Activated CD8-positive, alpha-beta T cell treated with anti-CD3 and anti-CD28 coated beads for 36 hours (primary cell): ENCODE measurements around the gene YEATS4. TPM values are rescaled to one million over a fixed set of nuclear protein-coding genes. Genes with fewer than 3 reads are reported as not detected.

ENCODE experiments used
- ATAC-seq: fragments of 200-7000 bp; cut with Tn5 transposase; one replicate; pipeline ENCODE4 v1.10.0; 2021; ENCODE audit warnings: mild to moderate bottlenecking, moderate library complexity
- CTCF ChIA-PET: fragments of 350-600 bp; sonication (Branson Sonifier 250); formaldehyde crosslinking; loops from one replicate; lab custom pipeline; 2021; ENCODE audit warnings: antibody characterized with exemption; lab: Charles Lee
- POLR2A ChIA-PET: fragments of 350-600 bp; sonication (Branson Sonifier 250); formaldehyde crosslinking; loops from one replicate; lab custom pipeline; 2021; ENCODE audit warnings: antibody characterized with exemption; lab: Charles Lee
- DNase-seq: peaks from one replicate; pipeline ENCODE4 v3.0.0-alpha.2; 2020
- H3K27ac Mint-ChIP-seq: one replicate; pipeline ENCODE4 v1.8.0; 2021; ENCODE audit warnings: mild to moderate bottlenecking, mixed read lengths
- H3K27me3 Mint-ChIP-seq: one replicate; pipeline ENCODE4 v1.8.0; 2021; ENCODE audit warnings: mixed read lengths
- H3K36me3 Mint-ChIP-seq: one replicate; pipeline ENCODE4 v1.8.0; 2021; ENCODE audit warnings: low read depth, mixed read lengths
- H3K4me1 Mint-ChIP-seq: one replicate; pipeline ENCODE4 v1.8.0; 2021; ENCODE audit warnings: low read depth, mixed read lengths
- H3K4me3 Mint-ChIP-seq: one replicate; pipeline ENCODE4 v1.8.0; 2021; ENCODE audit warnings: mild to moderate bottlenecking, moderate library complexity, mixed read lengths
- H3K9me3 Mint-ChIP-seq: one replicate; pipeline ENCODE4 v1.8.0; 2021; ENCODE audit warnings: mixed read lengths
- intact Hi-C: fragments of 100-400 bp; cut with micrococcal nuclease; formaldehyde crosslinking; loops from one replicate; pipeline ENCODE4 v1.10.0; 2022
- total RNA-seq, 2 experiments: library from RNA; stranded (reverse); gene quantifications; one replicate each; pipeline ENCODE4 v1.2.3, GENCODE V29; 2021
- TF ChIP-seq, protein P1 (sequence below): fragments of 200-600 bp; IDR thresholded peaks from one replicate; pipeline ENCODE4 v1.8.0; 2022; ENCODE audit warnings: antibody characterized with exemption, mild to moderate bottlenecking

The YEATS4 gene
- total RNA-seq, 2 experiments from 2014 or later: 54.0 to 60.9 TPM

GRCh38 chr12:69355363-69356028, 4.0 kb upstream of the YEATS4 start:
- peaks cover 3% of the 10 kb centered on the region for H3K27me3 Mint-ChIP-seq
- ATAC-seq (no peak), DNase-seq (no peak)
- no peak overlapping the region for H3K4me3 Mint-ChIP-seq
- intact Hi-C loops: loop anchor here (2.0 to 10.0 kb wide), 4 partner anchors 201 to 283 kb away; no protein-coding TSS in a partner anchor
- H3K36me3 Mint-ChIP-seq: peaks cover 5% of the 10 kb centered on the region
- no peak overlapping the region for H3K27ac Mint-ChIP-seq
- TF ChIP-seq, protein P1, sequence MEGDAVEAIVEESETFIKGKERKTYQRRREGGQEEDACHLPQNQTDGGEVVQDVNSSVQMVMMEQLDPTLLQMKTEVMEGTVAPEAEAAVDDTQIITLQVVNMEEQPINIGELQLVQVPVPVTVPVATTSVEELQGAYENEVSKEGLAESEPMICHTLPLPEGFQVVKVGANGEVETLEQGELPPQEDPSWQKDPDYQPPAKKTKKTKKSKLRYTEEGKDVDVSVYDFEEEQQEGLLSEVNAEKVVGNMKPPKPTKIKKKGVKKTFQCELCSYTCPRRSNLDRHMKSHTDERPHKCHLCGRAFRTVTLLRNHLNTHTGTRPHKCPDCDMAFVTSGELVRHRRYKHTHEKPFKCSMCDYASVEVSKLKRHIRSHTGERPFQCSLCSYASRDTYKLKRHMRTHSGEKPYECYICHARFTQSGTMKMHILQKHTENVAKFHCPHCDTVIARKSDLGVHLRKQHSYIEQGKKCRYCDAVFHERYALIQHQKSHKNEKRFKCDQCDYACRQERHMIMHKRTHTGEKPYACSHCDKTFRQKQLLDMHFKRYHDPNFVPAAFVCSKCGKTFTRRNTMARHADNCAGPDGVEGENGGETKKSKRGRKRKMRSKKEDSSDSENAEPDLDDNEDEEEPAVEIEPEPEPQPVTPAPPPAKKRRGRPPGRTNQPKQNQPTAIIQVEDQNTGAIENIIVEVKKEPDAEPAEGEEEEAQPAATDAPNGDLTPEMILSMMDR: no peak
- H3K4me1 Mint-ChIP-seq: peaks cover 16% of the 10 kb centered on the region
- H3K9me3 Mint-ChIP-seq: no peaks in the 10 kb centered on the region
- ChIA-PET POLR2A (no interaction called here), CTCF (interaction anchor here (3.7 kb wide), 2 partner anchors 23 to 216 kb away, joined by 39 to 81 read pairs; no protein-coding TSS in a partner anchor)

GRCh38 chr12:69360348-69360672, 767 bp downstream of the YEATS4 start:
- POLR2A ChIA-PET: interaction anchor here (0.8 to 2.0 kb wide), 4 partner anchors 10 to 30 kb away, joined by 3 to 10 read pairs (median 4); no protein-coding TSS in a partner anchor
- no peak for ATAC-seq
- intact Hi-C loops: no loop called here
- H3K27me3 Mint-ChIP-seq: no peaks in the 10 kb centered on the region
- CTCF ChIA-PET: no interaction called here
- no peaks in the 10 kb centered on the region for H3K9me3 Mint-ChIP-seq
- DNase-seq: no peak
- peak overlapping the region; percentile 77 for H3K4me3 Mint-ChIP-seq
- H3K36me3 Mint-ChIP-seq: peaks cover 21% of the 10 kb centered on the region
- peak overlapping the region; percentile 96 for H3K27ac Mint-ChIP-seq
- H3K4me1 Mint-ChIP-seq: peaks cover 23% of the 10 kb centered on the region
- TF ChIP-seq, protein P1: no peak

DNA sequence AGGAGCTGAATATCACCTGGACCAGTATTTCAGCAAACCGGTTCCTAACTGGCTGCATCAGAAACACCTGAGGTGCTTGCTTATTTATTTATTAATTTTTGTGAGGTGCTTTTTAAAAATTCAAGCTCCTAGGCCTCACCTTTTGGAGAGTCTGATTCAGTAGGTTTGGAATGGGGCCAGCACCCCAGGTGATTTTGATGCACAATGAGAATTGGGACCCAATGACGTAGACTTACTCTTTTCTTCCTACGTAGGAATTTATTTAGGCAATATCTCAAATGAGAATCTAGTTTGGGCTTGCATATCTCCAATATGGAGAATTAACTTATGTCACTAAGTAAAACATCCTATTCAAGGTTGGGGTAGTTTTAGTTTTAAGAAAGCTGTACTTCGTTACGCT, 7.3 kb downstream of the YEATS4 start:
- Mint-ChIP-seq H3K9me3 (no peaks in the 10 kb centered on the region), H3K27ac (no peak overlapping the region), H3K36me3 (peaks cover 45% of the 10 kb centered on the region), H3K27me3 (no peaks in the 10 kb centered on the region), H3K4me3 (no peak overlapping the region), H3K4me1 (peaks cover 23% of the 10 kb centered on the region)
- ChIA-PET POLR2A (interaction anchor here (0.8 kb wide), 1 partner anchor 104 kb away, joined by 3 read pairs; the partner anchor contains the start of gene FRS2), CTCF (interaction anchor here (1.4 to 1.8 kb wide), 3 partner anchors 10 to 268 kb away, joined by 3 to 6 read pairs (median 4); no protein-coding TSS in a partner anchor)
- DNase-seq (no peak), ATAC-seq (no peak)
- intact Hi-C loops: no loop called here
- TF ChIP-seq, protein P1: no peak

- Mint-ChIP-seq H3K9me3 (no peaks in the 10 kb centered on the region), H3K4me3 (no peak overlapping the region), H3K27me3 (no peaks in the 10 kb centered on the region), H3K36me3 (peaks cover 53% of the 10 kb centered on the region), H3K27ac (peak overlapping the region; percentile 47), H3K4me1 (peaks cover 23% of the 10 kb centered on the region)
- DNase-seq (no peak), ATAC-seq (no peak)
- ChIA-PET CTCF (interaction anchor here (1.0 kb wide), 1 partner anchor 10 kb away, joined by 3 read pairs; no protein-coding TSS in a partner anchor), POLR2A (interaction anchor here (0.6 kb wide), 1 partner anchor 36 kb away, joined by 3 read pairs; no protein-coding TSS in a partner anchor)
- TF ChIP-seq, protein P1: no peak
- intact Hi-C loops: no loop called here
Observed at GRCh38 chr12:69368171-69368570, 8.6 kb downstream of the YEATS4 start.

DNA sequence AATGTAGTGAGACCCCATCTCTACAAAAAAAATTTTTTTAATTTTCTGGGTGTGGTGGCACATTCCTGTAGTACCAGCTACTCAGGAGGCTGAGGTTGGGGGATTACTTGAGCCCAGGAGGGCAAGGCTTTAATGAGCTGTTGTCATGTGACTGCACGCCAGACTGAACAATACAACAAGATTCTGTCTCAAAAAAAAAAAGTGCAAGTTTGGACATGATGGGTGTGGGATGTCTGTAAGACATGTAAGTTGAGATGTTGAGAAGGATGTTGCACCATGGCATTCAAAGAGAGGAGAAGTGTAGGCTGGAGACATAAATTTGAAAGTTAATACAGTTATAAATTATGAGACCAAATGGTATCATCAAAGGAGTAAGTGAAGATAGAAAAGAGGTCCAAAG, 23.5 kb downstream of the YEATS4 start:
- Mint-ChIP-seq H3K9me3 (no peaks in the 10 kb centered on the region), H3K4me1 (peaks cover 3% of the 10 kb centered on the region), H3K27ac (no peak overlapping the region), H3K27me3 (no peaks in the 10 kb centered on the region), H3K4me3 (no peak overlapping the region), H3K36me3 (peaks cover 38% of the 10 kb centered on the region)
- ATAC-seq (no peak), DNase-seq (no peak)
- TF ChIP-seq, protein P1: no peak
- POLR2A ChIA-PET: no interaction called here
- CTCF ChIA-PET: interaction anchor here (0.8 kb wide), 1 partner anchor 355 kb away, joined by 3 read pairs; no protein-coding TSS in a partner anchor
- intact Hi-C loops: no loop called here
